K562 (cell line): Measurements from ENCODE around the gene DDHD1. TPM values are rescaled to one million over a fixed set of nuclear protein-coding genes. Genes with fewer than 3 reads are reported as not detected.

Experiments used
- ATAC-seq: fragments of 200-7000 bp; cut with Tn5 transposase; 3 replicates; pipeline ENCODE4 v1.9.1; 2020; ENCODE audit warnings: moderate library complexity
- BruUV-seq: library from RNA; stranded (reverse); fragments of 400-500 nt; replicated peaks from 2 replicates; lab custom pipeline; 2021; lab: Mats Ljungman, UMichigan
- CTCF ChIA-PET: fragments of 300-600 bp; formaldehyde crosslinking; extraction: SDS; loops from one replicate; lab custom pipeline; 2021; ENCODE audit warnings: low intra/inter-chr PET ratio; lab: Yijun Ruan, JAX
- POLR2A ChIA-PET: fragments of 300-600, 350-650 bp; sonication (Branson Sonifier 250); formaldehyde crosslinking; extraction: SDS; loops from one replicate; lab custom pipeline; 2021; ENCODE audit warnings: antibody characterized with exemption, inconsistent platforms; lab: Yijun Ruan, JAX
- DNase-seq, 4 experiments: peaks; one replicate each; pipeline versions ENCODE4 v3.0.0 to v3.0.0-alpha.2; 2011 to 2018; ENCODE audit warnings: low spot score in 3 of 4, mixed read lengths in 3 of 4; ENCODE audit errors: extremely low read depth in 1 of 4
- FAIRE-seq: peaks from 2 replicates; lab custom pipeline; 2011; peaks lifted over from hg19 to GRCh38; lab: Jason Lieb, UNC
- H2AFZ ChIP-seq: 2 replicates; pipeline ENCODE4 v1.6.0; 2011; ENCODE audit warnings: low read depth, low read length, control low read depth, inconsistent platforms
- H3K27ac ChIP-seq: fragments of 200-600 bp; 3 replicates; pipeline ENCODE4 v1.8.0; 2011; ENCODE audit warnings: low read depth, mild to moderate bottlenecking, control low read depth, inconsistent platforms, low read length, moderate library complexity, mixed read lengths; ENCODE audit errors: extremely low read depth
- H3K27me3 ChIP-seq, 2 experiments: fragments of 300-600 bp in 1 of 2; 2 replicates in 1 of 2; 3 replicates in 1 of 2; pipeline versions ENCODE4 v1.6.0 to v1.8.0; 2011; ENCODE audit warnings: inconsistent platforms in 2 of 2, low read length in 2 of 2, mild to moderate bottlenecking in 1 of 2, mixed read lengths in 1 of 2, moderate library complexity in 1 of 2; ENCODE audit not compliant: control insufficient read depth in 2 of 2, insufficient read depth in 2 of 2
- H3K36me3 ChIP-seq: fragments of 300-600 bp; 3 replicates; pipeline ENCODE4 v1.8.0; 2011; ENCODE audit warnings: mild to moderate bottlenecking, low read length, inconsistent platforms; ENCODE audit not compliant: control insufficient read depth, insufficient read depth
- H3K4me1 ChIP-seq, 2 experiments: fragments of 200-600 bp in 1 of 2; replicated peaks in 1 of 2; 2 replicates in 1 of 2; 3 replicates in 1 of 2; pipeline versions ENCODE4 v1.5.1 to v1.8.0; 2011; ENCODE audit warnings: inconsistent platforms in 2 of 2, low read length in 2 of 2, mild to moderate bottlenecking in 1 of 2, mixed read lengths in 1 of 2, moderate library complexity in 1 of 2; ENCODE audit not compliant: control insufficient read depth in 2 of 2, insufficient read depth in 2 of 2
- H3K4me2 ChIP-seq: 2 replicates; pipeline ENCODE4 v1.6.1; 2011; ENCODE audit warnings: low read length, control low read depth, inconsistent platforms, mixed read lengths; ENCODE audit not compliant: insufficient read depth
- H3K4me3 ChIP-seq: fragments of 200-600 bp; sonication (generic), shearing (Covaris generic); 2 replicates; pipeline ENCODE4 v1.5.1; 2016; ENCODE audit warnings: control low read depth, inconsistent platforms
- H3K79me2 ChIP-seq: fragments of 200-600 bp; 3 replicates; pipeline ENCODE4 v1.8.0; 2011; ENCODE audit warnings: low read length, inconsistent platforms; ENCODE audit not compliant: control insufficient read depth, insufficient read depth
- H3K9ac ChIP-seq, 2 experiments: 2 replicates each; pipeline versions ENCODE4 v1.6.0 to v1.6.1; 2011; ENCODE audit warnings: low read depth in 2 of 2, low read length in 2 of 2, control low read depth in 1 of 2, inconsistent platforms in 1 of 2, mild to moderate bottlenecking in 1 of 2, mixed read lengths in 1 of 2; ENCODE audit not compliant: insufficient read depth in 1 of 2
- H3K9me1 ChIP-seq: one replicate; pipeline ENCODE4 v1.6.0; 2011; ENCODE audit warnings: inconsistent platforms, mild to moderate bottlenecking, low read length, moderate library complexity; ENCODE audit not compliant: control insufficient read depth, insufficient read depth
- H3K9me3 ChIP-seq: replicated peaks from 2 replicates; pipeline ENCODE4 v1.5.1; 2011; ENCODE audit warnings: low read depth, low read length, inconsistent platforms; ENCODE audit not compliant: control insufficient read depth, insufficient read depth
- H4K20me1 ChIP-seq: replicated peaks from 2 replicates; pipeline ENCODE4 v1.6.1; 2011; ENCODE audit warnings: low read length, inconsistent platforms, mixed read lengths; ENCODE audit not compliant: control insufficient read depth, insufficient read depth
- ARID3A ChIP-seq: IDR thresholded peaks from 2 replicates; pipeline ENCODE4 v1.6.1; 2012; ENCODE audit warnings: low read depth, low read length, improper control_type of control experiment, borderline replicate concordance
- ARID3B ChIP-seq: fragments of 250-450 bp; sonication (Bioruptor Pico); IDR thresholded peaks from 2 replicates; pipeline ENCODE4 v1.4.0; 2020; ENCODE audit warnings: borderline replicate concordance
- BCL6 ChIP-seq: fragments of 250-450 bp; sonication (Bioruptor Pico); IDR thresholded peaks from 2 replicates; pipeline ENCODE4 v1.4.0; 2020
- BRF2 ChIP-seq: IDR thresholded peaks from 3 replicates; pipeline ENCODE4 v1.6.1; 2011; ENCODE audit warnings: borderline replicate concordance, mild to moderate bottlenecking; ENCODE audit not compliant: insufficient read length, insufficient read depth
- CEBPB ChIP-seq: fragments of 450-650 bp; IDR thresholded peaks from 2 replicates; pipeline ENCODE4 v1.6.1; 2016; ENCODE audit warnings: missing genetic modification characterization, missing compliant biosample characterization
- DPF2 ChIP-seq: fragments of 450-650 bp; IDR thresholded peaks from 2 replicates; pipeline ENCODE4 v1.6.1; 2016
- E2F3 ChIP-seq: fragments of 250-450 bp; sonication (Bioruptor Pico); IDR thresholded peaks from 2 replicates; pipeline ENCODE4 v1.4.0; 2020; ENCODE audit warnings: mild to moderate bottlenecking
- FOXA3 ChIP-seq, 2 experiments: fragments of 450-650 bp in 1 of 2; sonication (generic) in 1 of 2; formaldehyde crosslinking; IDR thresholded peaks in 1 of 2; conservative IDR thresholded peaks in 1 of 2; 2 replicates each; pipeline versions ENCODE4 v1.4.0 to v1.8.0; 2020 to 2022; ENCODE audit warnings: mild to moderate bottlenecking in 2 of 2, missing genetic modification reagents in 1 of 2
- FOXP1 ChIP-seq: sonication (generic); formaldehyde crosslinking; IDR thresholded peaks from 2 replicates; pipeline ENCODE4 v1.8.0; 2022; ENCODE audit warnings: mild to moderate bottlenecking, missing genetic modification reagents
- HNRNPK ChIP-seq: fragments of 200-400 bp; formaldehyde crosslinking; IDR thresholded peaks from one replicate; pipeline ENCODE4 v1.6.1; 2018; ENCODE audit warnings: mild to moderate bottlenecking, low read depth, low read length; ENCODE audit not compliant: poor library complexity, severe bottlenecking
- MECOM ChIP-seq: fragments of 250-450 bp; sonication (Bioruptor Pico); IDR thresholded peaks from 2 replicates; pipeline ENCODE4 v1.8.0; 2022; ENCODE audit warnings: inconsistent platforms
- NR2C1 ChIP-seq, 2 experiments: fragments of 450-650 bp; IDR thresholded peaks; 2 replicates each; pipeline ENCODE4 v1.6.1; 2017; ENCODE audit warnings: mild to moderate bottlenecking in 2 of 2, antibody characterized with exemption in 1 of 2, inconsistent platforms in 1 of 2, missing compliant biosample characterization in 1 of 2, missing genetic modification characterization in 1 of 2
- RBM39 ChIP-seq: fragments of 200-400 bp; formaldehyde crosslinking; optimal IDR thresholded peaks from 2 replicates; pipeline ENCODE3; 2018; ENCODE audit warnings: low read depth, low read length
- SMARCA5 ChIP-seq: fragments of 450-650 bp; IDR thresholded peaks from 2 replicates; pipeline ENCODE4 v1.6.1; 2016
- TAF1 ChIP-seq: IDR thresholded peaks from 2 replicates; pipeline ENCODE4 v1.6.1; 2011; ENCODE audit warnings: mild to moderate bottlenecking, low read length, moderate library complexity; ENCODE audit not compliant: insufficient read depth, control insufficient read depth, severe bottlenecking; ENCODE audit errors: extremely low read depth
- TBL1XR1 ChIP-seq, 2 experiments: IDR thresholded peaks; 2 replicates each; pipeline ENCODE4 v1.6.1; 2012; ENCODE audit warnings: improper control_type of control experiment in 2 of 2, low read length in 2 of 2, mild to moderate bottlenecking in 1 of 2
- ZBTB8A ChIP-seq: fragments of 450-650 bp; IDR thresholded peaks from 2 replicates; pipeline ENCODE4 v1.6.1; 2018; ENCODE audit warnings: mild to moderate bottlenecking, moderate library complexity; ENCODE audit not compliant: partially characterized antibody
- ZNF133 ChIP-seq: fragments of 250-450 bp; sonication (Bioruptor Pico); IDR thresholded peaks from 2 replicates; pipeline ENCODE4 v1.4.0; 2020; ENCODE audit warnings: mild to moderate bottlenecking
- ZNF551 ChIP-seq: fragments of 250-450 bp; sonication (Bioruptor Pico); IDR thresholded peaks from 2 replicates; pipeline ENCODE4 v1.5.0; 2021; ENCODE audit warnings: mild to moderate bottlenecking, moderate library complexity
- ZNF717 ChIP-seq: fragments of 250-450 bp; sonication (Bioruptor Pico); IDR thresholded peaks from 2 replicates; pipeline ENCODE4 v1.5.0; 2021
- WGBS: fragments of 100-300 bp; shearing (Covaris generic); methylation state at CpG from one replicate; pipeline ENCODE4 v1.1.6; 2016; ENCODE audit warnings: low coverage, mixed read lengths; ENCODE audit not compliant: insufficient coverage; ENCODE audit errors: missing lambda C conversion rate; 5-methylcytosine and 5-hydroxymethylcytosine counted together
- in situ Hi-C: fragments of 300-500 bp; cut with MboI; formaldehyde crosslinking; loops from 4 replicates; pipeline ENCODE4 v1.15.0; 2018; ENCODE audit warnings: inconsistent platforms, mixed read lengths
- intact Hi-C: fragments of 100-400 bp; cut with micrococcal nuclease; formaldehyde crosslinking; loops from 2 replicates; pipeline ENCODE4 v1.14.2; 2022
- polyA plus RNA-seq, 8 experiments: library from polyadenylated mRNA; depleted of rRNA in 4 of 8; stranded (reverse) in 5 of 8; unstranded in 3 of 8; fragments of >200 nt; fragmentation: Nextera tagmentation in 2 of 8; fragmentation: Illumina TruSeq in 1 of 8; extraction: Ambion mirVana in 2 of 8; extraction: Trizol in 1 of 8; gene quantifications; 2 replicates each; pipeline versions ENCODE4 v1.2.1 to v1.2.3, GENCODE V29; 2011 to 2014; ENCODE audit warnings: inconsistent platforms in 1 of 8, missing spikeins in 1 of 8
- total RNA-seq, 7 experiments: library from RNA; depleted of rRNA in 6 of 7; stranded (reverse); fragments of >200 nt in 6 of 7; fragmentation: Illumina TruSeq in 2 of 7; extraction: Trizol in 2 of 7; gene quantifications; 2 replicates each; pipeline versions ENCODE4 v1.2.1 to v1.2.3, GENCODE V29; 2011 to 2021; ENCODE audit warnings: low replicate concordance in 1 of 7

Gene DDHD1
- total and polyA plus RNA-seq, 9 of the 15 experiments (the other 6 are each of a cell fraction or from before 2014, with no cell fraction given), result 1.2 to 12.3 (median 5.0) TPM

- no peak for TF ChIP-seq ARID3B (CRISPR knock-in tag)
- no peak for TF ChIP-seq ZNF717
- no peak for TF ChIP-seq CEBPB
These were observed 112.1 kb downstream of the DDHD1 start (continued) for GRCh38 chr14:53041067-53041466.

GRCh38 chr14:53038629-53039028 is 114.5 kb downstream of the DDHD1 start:
- ChIA-PET CTCF (no interaction called here), POLR2A (no interaction called here)
- Histone ChIP-seq H3K27me3 (no peaks in the 10 kb centered on the region), H3K4me1 (no peaks in the 10 kb centered on the region), H3K27ac (no peak overlapping the region), H3K36me3 (peaks cover 21% of the 10 kb centered on the region; the same call in 2 of the 3 replicates), H3K4me2 (no peak overlapping the region), H3K9ac (no peak overlapping the region), H3K79me2 (no peaks in the 10 kb centered on the region), H2AFZ (no peak overlapping the region)
- intact Hi-C loops (no loop called here), in situ Hi-C loops (no loop called here)
- no peak for ATAC-seq
- WGBS, result 81% methylated on average over 3 of the region's 3 CpGs
- FAIRE-seq, result no peak
- no peak for DNase-seq
- no peak for TF ChIP-seq BRF2
- no peak for TF ChIP-seq HNRNPK
- no peak for TF ChIP-seq FOXA3 (CRISPR knock-in tag; conservative IDR thresholded peaks at IDR 0.05 in 1 of 2, IDR thresholded peaks at IDR 0.05 in 1 of 2)
- TF ChIP-seq TBL1XR1 (IDR thresholded peaks at IDR 0.05; ENCODE audit: low read length in 2 of 2), result no peak
- TF ChIP-seq ZBTB8A, result no peak
- TF ChIP-seq NR2C1 (IDR thresholded peaks at IDR 0.05), result no peak
- no peak for TF ChIP-seq NR2C1 (tag; IDR thresholded peaks at IDR 0.05)
- TF ChIP-seq BCL6 (CRISPR knock-in tag), result no peak
- no peak for TF ChIP-seq FOXP1 (CRISPR knock-in tag)
- no peak for TF ChIP-seq SMARCA5
- no peak for TF ChIP-seq TAF1
- TF ChIP-seq E2F3 (CRISPR knock-in tag), result no peak
- TF ChIP-seq ZNF551 (CRISPR knock-in tag), result no peak
- TF ChIP-seq RBM39, result no peak
- no peak for TF ChIP-seq ARID3A
- TF ChIP-seq DPF2, result no peak
- no peak for TF ChIP-seq MECOM (CRISPR knock-in tag)
- no peak for TF ChIP-seq ZNF133
- TF ChIP-seq, all 486 proteins: peak for 0
- BruUV-seq, result no TSS peak
- H4K20me1 ChIP-seq, result no peaks in the 10 kb centered on the region
- H3K9me3 ChIP-seq, result no peaks in the 10 kb centered on the region
- no peaks in the 10 kb centered on the region for H3K9me1 ChIP-seq
- no peak overlapping the region for H3K4me3 ChIP-seq
